Stimulated activated naive CD4-positive, alpha-beta T cell treated with Interleukin-2 at 50 U/mL for 16 hours (primary cell): ENCODE results near the gene ALX4.

Source experiments
- DNase-seq: peaks from one replicate; lab custom pipeline; 2025; lab: John Stamatoyannopoulos, UW

Gene ALX4

DNA sequence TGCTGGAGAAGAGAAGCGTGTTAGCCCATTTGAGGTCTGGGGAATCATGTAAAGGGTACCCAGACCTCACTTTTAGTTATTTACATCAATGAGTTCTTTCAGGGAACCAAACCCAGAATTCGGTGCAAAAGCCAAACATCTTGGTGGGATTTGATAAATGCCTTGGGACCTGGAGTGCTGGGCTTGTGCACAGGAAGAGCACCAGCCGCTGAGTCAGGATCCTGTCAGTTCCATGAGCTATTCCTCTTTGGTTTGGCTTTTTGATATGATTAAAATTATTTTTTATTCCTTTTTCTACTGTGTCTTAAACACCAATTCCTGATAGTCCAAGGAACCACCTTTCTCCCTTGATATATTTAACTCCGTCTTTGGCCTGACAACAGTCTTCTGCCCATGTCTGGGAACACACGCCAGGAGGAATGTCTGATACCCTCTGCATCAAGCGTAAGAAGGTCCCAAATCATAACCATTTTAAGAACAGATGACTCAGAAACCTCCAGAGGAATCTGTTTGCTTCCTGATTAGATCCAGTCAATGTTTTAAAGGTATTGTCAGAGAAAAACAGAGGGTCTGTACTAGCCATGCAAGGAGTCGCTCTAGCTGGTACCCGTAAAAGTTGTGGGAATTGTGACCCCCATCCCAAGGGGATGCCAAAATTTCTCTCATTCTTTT lies 65.2 kb downstream of the ALX4 start:
- DNase-seq = no peak

DNA sequence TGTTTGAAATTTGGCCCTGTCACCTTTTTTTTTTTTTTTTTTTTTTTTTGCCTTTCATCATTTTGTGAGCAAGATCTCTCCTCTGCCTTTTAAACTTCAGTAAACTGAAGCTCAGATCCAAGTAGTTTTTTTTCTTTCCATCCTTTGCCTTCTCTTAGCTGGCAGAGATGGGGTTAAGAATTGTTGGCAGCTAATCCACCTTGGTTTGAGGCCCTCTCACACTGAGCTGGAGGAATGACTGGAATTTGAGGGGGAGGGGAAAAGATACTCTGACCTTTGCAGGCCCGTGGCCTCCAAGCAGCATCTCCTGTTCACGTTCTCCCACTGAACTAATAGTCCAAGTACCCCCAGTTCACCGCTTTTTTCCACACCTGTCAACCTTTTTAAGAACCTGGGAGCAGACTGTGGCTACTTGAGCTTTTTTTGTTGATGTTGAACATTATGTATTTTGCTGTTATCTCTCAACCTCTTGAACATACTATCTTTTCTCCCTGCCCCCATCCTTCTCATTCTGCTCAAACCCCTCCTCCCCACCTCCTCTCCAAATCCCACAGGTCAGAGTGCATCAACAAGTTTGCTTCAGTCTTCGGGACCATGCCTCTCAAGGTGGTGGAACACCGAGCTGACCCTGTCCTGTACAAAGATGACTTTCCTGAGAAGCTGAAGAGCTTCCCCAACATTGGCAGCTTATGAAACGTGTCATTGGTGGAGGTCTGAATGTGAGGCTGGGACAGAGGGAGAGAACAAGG lies 66.2 kb downstream of the ALX4 start:
- DNase-seq = no peak

- no peak for DNase-seq
These were observed 66.9 kb downstream of the ALX4 start for GRCh38 chr11:44243086-44243485.

- DNase-seq = no peak
These were observed 68.1 kb downstream of the ALX4 start for GRCh38 chr11:44241851-44242250.

DNA sequence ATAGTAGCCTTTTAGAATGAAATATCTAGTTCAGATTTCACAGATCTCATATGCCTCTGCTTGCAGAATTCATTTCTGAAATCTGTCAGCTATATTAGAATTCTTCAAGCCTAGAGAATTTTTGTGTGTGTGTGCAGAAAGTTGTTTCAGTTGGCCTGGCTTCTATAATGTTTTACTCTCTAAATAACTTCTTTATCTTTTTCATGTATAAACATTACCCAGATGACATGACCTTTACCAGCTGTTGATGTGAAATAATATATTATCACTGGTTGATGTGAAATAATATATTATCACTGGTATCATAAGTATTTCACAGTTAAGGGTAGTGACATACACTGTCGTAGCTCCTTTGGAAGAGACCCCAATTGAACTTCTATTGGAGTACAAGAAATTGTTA lies 72.8 kb downstream of the ALX4 start:
- no peak for DNase-seq

- no peak for DNase-seq
These were observed 73.6 kb downstream of the ALX4 start for GRCh38 chr11:44236296-44236695.

DNA sequence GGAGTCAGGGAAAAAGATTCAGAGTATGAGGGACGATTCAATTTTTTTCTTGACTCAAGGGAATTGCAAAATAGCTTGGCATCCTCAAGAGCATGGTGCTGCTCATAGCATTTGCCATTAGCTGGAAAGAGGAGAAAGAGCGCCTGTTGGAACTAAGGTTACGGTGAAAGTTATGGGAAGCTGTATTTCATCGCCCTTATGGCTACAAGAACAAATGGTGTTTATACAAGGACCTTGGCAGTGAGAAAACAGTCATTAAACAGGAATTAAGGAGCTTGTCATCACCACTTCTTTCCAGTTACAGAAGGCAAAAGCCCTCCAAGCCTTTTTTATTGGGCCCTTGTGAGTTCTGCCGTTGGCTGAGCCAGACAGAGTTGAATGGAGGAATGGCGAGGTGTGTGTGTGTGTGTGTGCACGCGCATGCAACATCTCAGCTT lies 74.2 kb downstream of the ALX4 start:
- no peak for DNase-seq

DNA sequence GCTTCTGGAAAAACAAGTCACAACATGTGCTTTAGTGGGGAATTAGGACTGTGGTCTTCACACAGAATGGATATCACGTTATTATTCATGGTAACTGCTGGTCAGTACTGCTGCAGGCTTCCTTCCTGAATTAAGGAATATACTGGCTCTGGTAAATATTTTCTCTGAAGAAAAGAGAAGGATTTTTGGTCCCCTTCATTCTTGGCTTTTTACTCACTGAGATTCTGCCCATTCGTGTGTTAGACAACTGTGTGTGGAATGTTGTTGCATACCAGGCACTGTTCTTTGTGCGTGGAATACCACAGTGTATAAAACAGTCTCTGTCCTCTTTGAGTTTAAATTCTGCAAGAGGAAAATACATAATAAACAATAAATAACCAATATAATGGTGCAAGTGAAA lies 80.3 kb downstream of the ALX4 start:
- no peak for DNase-seq

- DNase-seq = no peak
These were observed 80.8 kb downstream of the ALX4 start for GRCh38 chr11:44229098-44229497.

DNA sequence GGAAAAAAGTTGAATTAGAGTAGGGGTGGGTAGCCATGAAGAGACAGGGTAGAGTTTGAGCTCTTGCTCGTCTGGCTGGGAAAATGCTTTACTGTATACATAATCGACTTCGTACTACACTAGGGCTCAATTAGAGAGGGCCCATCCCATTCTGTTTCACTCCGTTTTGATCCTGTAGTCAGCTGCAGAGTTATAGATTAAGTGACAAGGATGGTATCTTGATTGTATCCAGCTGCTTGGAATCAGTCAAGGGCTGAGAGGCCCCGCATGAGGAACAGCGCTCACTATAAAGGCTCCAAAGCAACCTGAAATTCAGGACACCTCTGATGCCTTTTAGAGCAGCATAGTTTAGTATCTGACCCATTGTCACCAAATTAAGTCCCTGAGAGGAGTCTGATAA lies 81.6 kb downstream of the ALX4 start:
- no peak for DNase-seq

GRCh38 chr11:44226945-44227344 lies 83.0 kb downstream of the ALX4 start:
- DNase-seq = no peak

GRCh38 chr11:44226490-44226889 lies 83.4 kb downstream of the ALX4 start:
- no peak for DNase-seq

DNA sequence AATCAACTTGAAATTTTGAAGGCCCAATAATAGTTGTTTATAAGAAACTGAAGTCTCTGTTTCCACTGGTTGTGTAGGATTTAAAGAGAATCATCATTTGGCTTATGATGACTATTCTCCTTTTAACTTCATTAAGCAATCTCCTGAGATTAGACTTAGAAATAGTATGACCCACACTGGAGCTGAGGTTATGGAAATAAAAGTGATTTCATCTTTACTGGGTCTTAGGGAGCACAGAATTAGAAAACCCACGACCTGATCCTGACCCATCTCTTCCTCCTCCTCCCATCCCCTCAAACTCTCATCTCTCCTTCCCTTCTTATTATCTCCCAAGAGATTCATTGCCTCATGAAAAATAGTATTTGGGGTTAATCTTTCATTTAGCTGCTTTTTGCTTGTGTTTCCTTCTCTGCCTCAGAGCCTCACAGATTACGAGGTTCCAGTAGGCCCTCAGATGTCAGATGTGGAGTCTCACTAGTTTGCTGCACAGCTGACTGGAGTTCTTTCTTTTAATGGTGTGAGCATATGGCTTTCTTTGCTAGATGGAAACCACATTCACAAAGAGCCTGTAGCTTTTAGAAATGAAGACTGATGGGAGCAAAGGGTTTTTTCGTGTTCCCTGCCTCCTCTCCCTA lies 85.0 kb downstream of the ALX4 start:
- no peak for DNase-seq

DNA sequence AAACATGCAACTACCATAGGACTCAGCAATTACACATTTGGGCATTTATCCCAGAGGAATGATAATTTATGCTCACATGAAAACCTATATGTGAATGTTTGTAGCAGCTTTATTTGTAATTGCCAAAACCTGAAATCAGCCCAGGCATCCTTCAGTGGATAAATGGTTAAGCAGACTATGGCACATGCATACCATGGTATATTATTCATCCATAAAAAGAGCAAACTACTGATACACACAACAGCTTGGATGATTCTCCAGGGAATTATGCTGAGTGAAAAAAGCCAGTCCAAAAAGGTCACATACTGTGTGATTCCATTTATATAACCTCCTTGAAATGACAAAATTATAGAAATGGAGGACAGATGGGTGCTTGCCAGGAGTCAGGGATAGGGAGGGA lies 86.7 kb downstream of the ALX4 start:
- DNase-seq = no peak

DNA sequence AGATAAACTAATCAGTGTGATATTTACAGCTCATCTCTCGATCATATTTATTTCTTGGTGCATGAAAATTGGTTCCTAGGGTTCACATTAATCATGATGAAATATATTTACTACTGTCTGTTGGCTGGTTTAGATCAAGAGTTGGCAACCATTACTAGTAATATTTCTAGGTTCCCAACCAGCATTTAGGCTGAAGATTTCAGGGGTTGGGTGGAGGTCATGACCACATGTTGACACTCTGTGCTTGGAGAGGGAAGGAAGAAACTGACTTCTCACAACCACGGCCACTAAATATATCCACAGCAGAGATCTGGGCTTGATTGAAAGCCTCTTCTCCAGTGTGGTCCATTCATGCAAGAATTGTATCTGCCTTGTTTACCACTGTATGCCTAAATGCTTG lies 87.9 kb downstream of the ALX4 start:
- no peak for DNase-seq

- no peak for DNase-seq
These were observed 88.5 kb downstream of the ALX4 start for GRCh38 chr11:44221456-44221855.

- no peak for DNase-seq
These were observed 89.8 kb downstream of the ALX4 start for GRCh38 chr11:44219830-44220796.

GRCh38 chr11:44217432-44217831 lies 92.5 kb downstream of the ALX4 start:
- no peak for DNase-seq

GRCh38 chr11:44213148-44213547 lies 96.8 kb downstream of the ALX4 start:
- DNase-seq = no peak

GRCh38 chr11:44212128-44212527 lies 97.8 kb downstream of the ALX4 start:
- no peak for DNase-seq
